GM12878 (cell line): ENCODE data around the gene CKAP2. TPM values are rescaled to one million over a fixed set of nuclear protein-coding genes. Genes with fewer than 3 reads are reported as not detected.

Experiments used
- ATAC-seq: fragments of 200-7000 bp; cut with Tn5 transposase; 3 replicates; pipeline ENCODE4 v1.9.1; 2020; ENCODE audit warnings: mild to moderate bottlenecking, moderate library complexity
- BruUV-seq: library from RNA; stranded (reverse); fragments of 400-500 nt; replicated peaks from 2 replicates; lab custom pipeline; 2021; lab: Mats Ljungman, UMichigan
- CTCF ChIA-PET: fragments of 300-600 bp; sonication (Branson Sonifier 250); formaldehyde crosslinking; extraction: SDS; loops from one replicate; lab custom pipeline; 2021; ENCODE audit warnings: inconsistent platforms; lab: Yijun Ruan, JAX
- POLR2A ChIA-PET: fragments of 350-600 bp; formaldehyde crosslinking; extraction: SDS; loops from one replicate; lab custom pipeline; 2021; ENCODE audit warnings: inconsistent platforms; lab: Charles Lee
- RAD21 ChIA-PET: fragments of 300-600 bp; sonication (Branson Sonifier 250); formaldehyde crosslinking; loops from one replicate; lab custom pipeline; 2023; ENCODE audit warnings: antibody characterized with exemption; ENCODE audit not compliant: unreplicated experiment; lab: Charles Lee
- SMC1A ChIA-PET: fragments of 300-600 bp; sonication (Branson Sonifier 250); formaldehyde crosslinking; loops from one replicate; lab custom pipeline; 2023; ENCODE audit not compliant: unreplicated experiment, uncharacterized antibody; lab: Charles Lee
- DNase-seq: peaks from one replicate; pipeline ENCODE4 v3.0.0-alpha.2; 2011; ENCODE audit warnings: low read depth, low spot score
- FAIRE-seq: peaks from 3 replicates; lab custom pipeline; 2011; peaks lifted over from hg19 to GRCh38; lab: Jason Lieb, UNC
- H2AFZ ChIP-seq: 2 replicates; pipeline ENCODE4 v1.6.0; 2011; ENCODE audit warnings: low read depth, low read length, control low read depth; ENCODE audit not compliant: control insufficient read depth
- H3K27ac ChIP-seq: 2 replicates; pipeline ENCODE4 v1.5.1; 2011; ENCODE audit warnings: control low read depth; ENCODE audit not compliant: control insufficient read depth, insufficient read depth
- H3K27me3 ChIP-seq, 2 experiments: replicated peaks in 1 of 2; 2 replicates each; pipeline versions ENCODE4 v1.6.0 to v1.6.1; 2011; ENCODE audit warnings: low read length in 1 of 2; ENCODE audit not compliant: control insufficient read depth in 2 of 2, insufficient read depth in 2 of 2
- H3K36me3 ChIP-seq, 2 experiments: 2 replicates each; pipeline ENCODE4 v1.5.1; 2011; ENCODE audit warnings: low read length in 1 of 2; ENCODE audit not compliant: control insufficient read depth in 2 of 2, insufficient read depth in 2 of 2
- H3K4me1 ChIP-seq: 2 replicates; pipeline ENCODE4 v1.6.1; 2011; ENCODE audit warnings: mild to moderate bottlenecking, low read length, moderate library complexity, mixed read lengths; ENCODE audit not compliant: control insufficient read depth, insufficient read depth
- H3K4me2 ChIP-seq: 2 replicates; pipeline ENCODE4 v1.6.0; 2011; ENCODE audit warnings: control low read depth; ENCODE audit not compliant: control insufficient read depth, insufficient read depth
- H3K4me3 ChIP-seq: fragments of 200-600 bp; sonication (generic); 2 replicates; pipeline ENCODE4 v1.5.1; 2016
- H3K79me2 ChIP-seq: 2 replicates; pipeline ENCODE4 v1.6.0; 2011; ENCODE audit warnings: low read length; ENCODE audit not compliant: control insufficient read depth, insufficient read depth
- H3K9ac ChIP-seq: 2 replicates; pipeline ENCODE4 v1.8.0; 2011; ENCODE audit warnings: low read length, control low read depth, mixed read lengths; ENCODE audit not compliant: control insufficient read depth, insufficient read depth
- H3K9me3 ChIP-seq: replicated peaks from 3 replicates; pipeline ENCODE4 v1.5.1; 2011; ENCODE audit warnings: mild to moderate bottlenecking, low read length; ENCODE audit not compliant: control insufficient read depth, insufficient read depth
- H4K20me1 ChIP-seq: 2 replicates; pipeline ENCODE4 v1.6.0; 2011; ENCODE audit not compliant: control insufficient read depth, insufficient read depth
- PAX8 ChIP-seq: fragments of 450-650 bp; IDR thresholded peaks from 2 replicates; pipeline ENCODE4 v1.6.1; 2017; ENCODE audit warnings: mild to moderate bottlenecking, moderate library complexity
- RUNX3 ChIP-seq: IDR thresholded peaks from 2 replicates; pipeline ENCODE4 v1.6.1; 2012; ENCODE audit warnings: low read length, inconsistent platforms
- SP1 ChIP-seq: IDR thresholded peaks from one replicate; pipeline ENCODE4 v1.6.1; 2011; ENCODE audit warnings: low read depth, low read length
- whole genome bisulfite sequencing: methylation state at CpG from one replicate; pipeline ENCODE4 v1.1.6; 2016; ENCODE audit warnings: low lambda C conversion rate; ENCODE audit not compliant: insufficient replicate concordance, insufficient coverage; ENCODE audit errors: missing lambda C conversion rate; 5-methylcytosine and 5-hydroxymethylcytosine counted together
- in situ Hi-C: fragments of 300-500 bp; cut with MboI; formaldehyde crosslinking; loops from 9 replicates; pipeline ENCODE4 v1.14.3; 2018; ENCODE audit warnings: mixed read lengths
- intact Hi-C: fragments of 100-400 bp; cut with micrococcal nuclease; formaldehyde crosslinking; loops from one replicate; pipeline ENCODE4 v1.14.2; 2022; ENCODE audit not compliant: unreplicated experiment
- polyA plus RNA-seq, 11 experiments: library from polyadenylated mRNA; depleted of rRNA in 4 of 11; unstranded in 6 of 11; stranded (reverse) in 5 of 11; fragments of >200 nt; fragmentation: Nextera tagmentation in 4 of 11; fragmentation: Illumina TruSeq in 1 of 11; extraction: Ambion mirVana in 4 of 11; extraction: Trizol in 1 of 11; gene quantifications; 1 replicate in 1 of 11; 2 replicates in 10 of 11; pipeline versions ENCODE4 v1.2.1 to v1.2.3, GENCODE V29; 2011 to 2016; ENCODE audit warnings: inconsistent platforms in 2 of 11, missing spikeins in 2 of 11, low read depth in 1 of 11
- total RNA-seq, 4 experiments: library from RNA; depleted of rRNA in 3 of 4; stranded (reverse); fragments of >200 nt in 3 of 4; fragmentation: Illumina TruSeq in 1 of 4; extraction: Trizol in 1 of 4; gene quantifications; 2 replicates each; pipeline versions ENCODE4 v1.2.1 to v1.2.3, GENCODE V29; 2013 to 2021
- TF ChIP-seq, protein P1 (sequence below): IDR thresholded peaks from 2 replicates; pipeline ENCODE4 v1.6.1; 2012; ENCODE audit warnings: improper control_type of control experiment, low read depth, low read length; ENCODE audit not compliant: insufficient replicate concordance

The CKAP2 gene
- total and polyA plus RNA-seq, 10 of the 15 experiments (the other 5 are each of a cell fraction or from before 2014, with no cell fraction given), result 20.9 to 62.3 (median 37.5) TPM

DNA sequence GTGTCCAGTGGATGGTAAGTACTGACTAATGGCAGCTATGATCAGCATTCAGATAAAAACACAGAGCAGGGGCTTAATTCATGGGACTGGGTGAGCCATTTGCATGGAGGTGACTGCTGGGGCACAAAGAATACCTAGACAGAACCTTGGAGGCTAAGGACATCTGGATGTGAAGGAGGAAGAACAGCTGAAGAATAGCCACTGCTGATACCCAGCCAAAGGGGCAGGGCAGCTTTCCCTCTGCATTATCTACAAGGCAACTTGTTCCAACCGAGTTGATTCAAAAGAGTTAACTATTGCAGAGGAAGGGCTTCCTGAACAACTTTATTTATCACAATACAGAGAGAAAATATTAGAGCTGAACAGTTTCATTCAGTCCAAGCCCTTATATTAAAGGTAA is 36.2 kb upstream of the CKAP2 start:
- 88% methylated on average over 1 of the region's 1 CpG for WGBS
- ATAC-seq, result no peak
- CTCF ChIA-PET, result interaction anchor here (1.0 kb wide), 1 partner anchor 29 kb away, joined by 3 read pairs; no protein-coding TSS in a partner anchor
- Histone ChIP-seq H3K9me3 (no peaks in the 10 kb centered on the region), H3K79me2 (no peaks in the 10 kb centered on the region), H3K9ac (no peak overlapping the region), H3K36me3 (peaks cover 2 to 15% of the 10 kb centered on the region in 2 experiments; a peak in 3 of 4 replicates), H2AFZ (no peak overlapping the region), H3K27me3 (no peaks in the 10 kb centered on the region), H4K20me1 (no peaks in the 10 kb centered on the region), H3K4me2 (no peak overlapping the region), H3K4me3 (no peak overlapping the region), H3K4me1 (no peaks in the 10 kb centered on the region), H3K27ac (no peak overlapping the region)
- in situ Hi-C loops (no loop called here), intact Hi-C loops (no loop called here)
- TF ChIP-seq RUNX3 (no peak), PAX8 (no peak), SP1 (no peak)
- TF ChIP-seq, protein P1, sequence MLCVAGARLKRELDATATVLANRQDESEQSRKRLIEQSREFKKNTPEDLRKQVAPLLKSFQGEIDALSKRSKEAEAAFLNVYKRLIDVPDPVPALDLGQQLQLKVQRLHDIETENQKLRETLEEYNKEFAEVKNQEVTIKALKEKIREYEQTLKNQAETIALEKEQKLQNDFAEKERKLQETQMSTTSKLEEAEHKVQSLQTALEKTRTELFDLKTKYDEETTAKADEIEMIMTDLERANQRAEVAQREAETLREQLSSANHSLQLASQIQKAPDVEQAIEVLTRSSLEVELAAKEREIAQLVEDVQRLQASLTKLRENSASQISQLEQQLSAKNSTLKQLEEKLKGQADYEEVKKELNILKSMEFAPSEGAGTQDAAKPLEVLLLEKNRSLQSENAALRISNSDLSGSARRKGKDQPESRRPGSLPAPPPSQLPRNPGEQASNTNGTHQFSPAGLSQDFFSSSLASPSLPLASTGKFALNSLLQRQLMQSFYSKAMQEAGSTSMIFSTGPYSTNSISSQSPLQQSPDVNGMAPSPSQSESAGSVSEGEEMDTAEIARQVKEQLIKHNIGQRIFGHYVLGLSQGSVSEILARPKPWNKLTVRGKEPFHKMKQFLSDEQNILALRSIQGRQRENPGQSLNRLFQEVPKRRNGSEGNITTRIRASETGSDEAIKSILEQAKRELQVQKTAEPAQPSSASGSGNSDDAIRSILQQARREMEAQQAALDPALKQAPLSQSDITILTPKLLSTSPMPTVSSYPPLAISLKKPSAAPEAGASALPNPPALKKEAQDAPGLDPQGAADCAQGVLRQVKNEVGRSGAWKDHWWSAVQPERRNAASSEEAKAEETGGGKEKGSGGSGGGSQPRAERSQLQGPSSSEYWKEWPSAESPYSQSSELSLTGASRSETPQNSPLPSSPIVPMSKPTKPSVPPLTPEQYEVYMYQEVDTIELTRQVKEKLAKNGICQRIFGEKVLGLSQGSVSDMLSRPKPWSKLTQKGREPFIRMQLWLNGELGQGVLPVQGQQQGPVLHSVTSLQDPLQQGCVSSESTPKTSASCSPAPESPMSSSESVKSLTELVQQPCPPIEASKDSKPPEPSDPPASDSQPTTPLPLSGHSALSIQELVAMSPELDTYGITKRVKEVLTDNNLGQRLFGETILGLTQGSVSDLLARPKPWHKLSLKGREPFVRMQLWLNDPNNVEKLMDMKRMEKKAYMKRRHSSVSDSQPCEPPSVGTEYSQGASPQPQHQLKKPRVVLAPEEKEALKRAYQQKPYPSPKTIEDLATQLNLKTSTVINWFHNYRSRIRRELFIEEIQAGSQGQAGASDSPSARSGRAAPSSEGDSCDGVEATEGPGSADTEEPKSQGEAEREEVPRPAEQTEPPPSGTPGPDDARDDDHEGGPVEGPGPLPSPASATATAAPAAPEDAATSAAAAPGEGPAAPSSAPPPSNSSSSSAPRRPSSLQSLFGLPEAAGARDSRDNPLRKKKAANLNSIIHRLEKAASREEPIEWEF, result no peak
- FAIRE-seq, result no peak
- SMC1A ChIA-PET, result no interaction called here
- no peak for DNase-seq
- BruUV-seq, result no TSS peak
- RAD21 ChIA-PET, result no interaction called here
- POLR2A ChIA-PET, result interaction anchor here (0.6 kb wide), 1 partner anchor 11 kb away, joined by 4 read pairs; no protein-coding TSS in a partner anchor
